Gastroesophageal sphincter (tissue), 3 donors: ENCODE measurements around the gene CDK5.

ENCODE experiments used
- CTCF ChIP-seq, 4 experiments: fragments of 200-600 bp in 2 of 4; fragments of 450-650 bp in 2 of 4; sonication (generic) in 1 of 4; IDR thresholded peaks; one replicate each; pipeline ENCODE4 v1.5.1; 2017 to 2019; ENCODE audit warnings: antibody characterized with exemption in 4 of 4, mild to moderate bottlenecking in 2 of 4, moderate library complexity in 2 of 4
- POLR2AphosphoS5 ChIP-seq: sonication (generic); formaldehyde crosslinking; IDR thresholded peaks from one replicate; pipeline ENCODE4 v1.6.1; 2017; ENCODE audit warnings: antibody characterized with exemption

GRCh38 chr7:151009327-151010036 lies 48.2 kb downstream of the CDK5 start:
- no peak for TF ChIP-seq CTCF (IDR thresholded peaks at IDR 0.05)
- no peak for TF ChIP-seq POLR2AphosphoS5
